ENCODE data around the gene ABI3.
"Not testable (repeated sequence)": the region's sequence is repeated elsewhere in the genome, so short reads cannot be mapped to it uniquely, and the experiment has no call there.

GRCh38 chr17:49185381-49185780, 25.1 kb upstream of the ABI3 start:
- TF ChIP-seq, protein P1, sequence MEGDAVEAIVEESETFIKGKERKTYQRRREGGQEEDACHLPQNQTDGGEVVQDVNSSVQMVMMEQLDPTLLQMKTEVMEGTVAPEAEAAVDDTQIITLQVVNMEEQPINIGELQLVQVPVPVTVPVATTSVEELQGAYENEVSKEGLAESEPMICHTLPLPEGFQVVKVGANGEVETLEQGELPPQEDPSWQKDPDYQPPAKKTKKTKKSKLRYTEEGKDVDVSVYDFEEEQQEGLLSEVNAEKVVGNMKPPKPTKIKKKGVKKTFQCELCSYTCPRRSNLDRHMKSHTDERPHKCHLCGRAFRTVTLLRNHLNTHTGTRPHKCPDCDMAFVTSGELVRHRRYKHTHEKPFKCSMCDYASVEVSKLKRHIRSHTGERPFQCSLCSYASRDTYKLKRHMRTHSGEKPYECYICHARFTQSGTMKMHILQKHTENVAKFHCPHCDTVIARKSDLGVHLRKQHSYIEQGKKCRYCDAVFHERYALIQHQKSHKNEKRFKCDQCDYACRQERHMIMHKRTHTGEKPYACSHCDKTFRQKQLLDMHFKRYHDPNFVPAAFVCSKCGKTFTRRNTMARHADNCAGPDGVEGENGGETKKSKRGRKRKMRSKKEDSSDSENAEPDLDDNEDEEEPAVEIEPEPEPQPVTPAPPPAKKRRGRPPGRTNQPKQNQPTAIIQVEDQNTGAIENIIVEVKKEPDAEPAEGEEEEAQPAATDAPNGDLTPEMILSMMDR (IDR thresholded peaks at IDR 0.05; ENCODE audit: low read depth, low read length, missing input control), result not testable (repeated sequence)
- not testable (repeated sequence) for TF ChIP-seq GABPA (IDR thresholded peaks at IDR 0.05 in 1 of 2, conservative IDR thresholded peaks at IDR 0.05 in 1 of 2); ZBTB33 (IDR thresholded peaks at IDR 0.05); YY1 (IDR thresholded peaks at IDR 0.05); JUND (IDR thresholded peaks at IDR 0.05); RAD21 (IDR thresholded peaks at IDR 0.05); FOXA1 (IDR thresholded peaks at IDR 0.05); ATF3 (IDR thresholded peaks at IDR 0.05); RXRA (IDR thresholded peaks at IDR 0.05); EGR1 (IDR thresholded peaks at IDR 0.05; ENCODE audit: low read depth in 2 of 2); MAX (IDR thresholded peaks at IDR 0.05)
